ELR (cell line): Measurements from ENCODE around the gene ATXN1.
"Not testable (repeated sequence)": the region's sequence is repeated elsewhere in the genome, so short reads cannot be mapped to it uniquely, and the experiment has no call there.

ENCODE experiments used
- DNase-seq: peaks from one replicate; pipeline ENCODE4 v3.0.0-alpha.2; 2015; ENCODE audit warnings: low read depth

The ATXN1 gene

GRCh38 chr6:16412982-16413381 is 348.3 kb downstream of the ATXN1 start:
- DNase-seq: no peak

GRCh38 chr6:16412171-16412570 is 349.1 kb downstream of the ATXN1 start:
- no peak for DNase-seq

DNA sequence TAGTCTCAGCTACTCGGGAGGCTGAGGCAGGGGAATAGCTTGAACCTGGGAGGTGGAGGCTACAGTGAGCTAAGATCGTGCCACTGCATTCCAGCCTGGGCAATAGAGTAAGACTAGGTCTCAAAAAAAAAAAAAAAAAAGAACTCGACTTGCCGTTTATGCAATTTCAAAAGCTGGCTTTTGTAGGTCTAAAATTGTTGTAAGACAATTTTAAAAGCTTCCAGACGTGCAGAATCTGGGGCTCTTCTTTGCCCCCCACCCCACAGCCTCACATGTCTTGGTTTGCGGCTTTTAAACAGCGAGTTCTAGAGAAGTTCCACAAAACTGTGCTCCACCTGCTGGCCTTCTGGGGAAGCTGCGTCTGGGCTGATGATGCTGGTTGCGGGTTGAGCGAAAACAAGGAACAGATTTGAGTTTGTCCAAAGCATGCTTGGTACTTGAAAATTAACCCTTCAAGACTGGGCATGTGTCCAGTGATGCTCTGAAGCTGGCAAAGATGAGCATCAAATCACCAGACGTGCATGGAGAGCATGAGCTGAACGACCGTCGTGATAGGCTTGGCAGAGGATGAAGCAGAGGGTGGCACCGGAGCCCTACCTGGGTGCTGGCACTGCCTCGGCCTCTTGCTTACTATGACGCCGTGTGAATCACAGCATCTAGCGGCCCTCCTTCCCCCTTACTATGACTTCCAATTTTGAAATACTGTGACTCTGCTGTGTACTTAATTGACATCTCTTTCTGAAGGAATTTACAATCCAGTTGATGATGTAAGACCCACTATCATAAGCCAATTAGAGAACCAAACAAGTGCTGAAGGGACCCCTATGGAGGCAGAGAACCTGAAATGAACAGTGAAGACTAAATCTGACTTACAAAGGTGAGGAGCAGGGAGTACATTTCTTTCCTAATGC is 351.5 kb downstream of the ATXN1 start:
- peak; percentile 79 for DNase-seq

DNA sequence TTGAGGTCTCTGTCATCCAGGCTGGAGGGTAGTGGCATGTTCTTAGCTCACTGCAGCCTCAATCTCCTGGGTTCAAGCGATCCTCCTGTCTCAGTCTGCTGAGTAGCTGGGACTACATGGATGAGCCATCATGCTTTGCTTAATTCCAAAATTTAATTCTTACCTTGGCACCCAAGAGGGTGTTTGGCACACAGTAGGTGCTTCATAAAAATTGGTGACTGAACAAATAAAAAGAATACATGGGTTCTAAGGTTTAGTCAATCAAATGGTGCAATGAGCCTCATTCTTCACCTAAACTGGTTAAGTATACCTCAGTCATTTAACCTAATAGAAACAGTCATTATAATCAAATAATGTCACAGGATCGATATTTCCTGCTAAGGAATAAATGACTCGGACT is 352.5 kb downstream of the ATXN1 start:
- no peak for DNase-seq

- no peak for DNase-seq
Measured at GRCh38 chr6:16406966-16407365, 354.3 kb downstream of the ATXN1 start.

DNA sequence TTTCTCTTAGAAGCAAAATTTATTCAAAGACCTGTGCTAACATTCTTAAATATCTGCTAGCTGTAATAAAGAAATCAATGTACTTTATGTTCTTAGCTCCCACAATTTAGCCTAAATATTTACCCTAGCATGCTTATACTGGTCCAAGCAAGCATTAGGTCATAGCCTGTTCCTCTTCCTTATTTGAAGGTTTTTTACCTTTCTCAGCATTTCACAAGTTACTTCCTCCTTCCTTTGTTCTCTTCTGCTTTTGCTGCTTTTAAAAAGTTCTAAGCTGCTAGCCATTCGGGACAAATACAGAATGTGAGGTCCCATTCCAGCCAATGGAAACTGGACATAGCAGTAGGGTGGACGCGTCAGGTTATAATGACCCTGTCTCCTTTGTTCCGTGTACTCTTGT is 354.7 kb downstream of the ATXN1 start:
- not testable (repeated sequence) for DNase-seq

GRCh38 chr6:16405375-16405774 is 355.9 kb downstream of the ATXN1 start:
- DNase-seq: no peak

GRCh38 chr6:16404456-16404855 is 356.8 kb downstream of the ATXN1 start:
- DNase-seq: no peak

DNA sequence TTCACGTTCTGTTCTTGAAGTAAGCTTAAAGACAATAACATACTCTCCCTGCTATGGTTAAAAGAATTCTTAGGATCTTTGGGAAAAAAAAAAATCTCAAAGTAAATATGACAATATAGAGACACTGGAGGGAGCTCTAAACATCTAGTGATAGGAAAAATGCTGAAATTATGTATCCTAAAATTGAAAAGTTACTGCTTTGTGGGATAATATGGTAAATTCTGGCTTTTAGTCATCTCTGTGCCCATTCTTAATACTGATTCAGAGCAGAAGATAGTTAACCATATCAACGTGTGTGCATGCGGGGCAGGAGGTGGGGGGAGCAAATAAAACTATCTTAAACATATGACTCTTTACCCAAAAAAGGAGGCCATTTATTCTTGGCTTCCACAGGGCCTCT is 357.4 kb downstream of the ATXN1 start:
- peak; percentile 47 for DNase-seq

- DNase-seq: no peak
Measured at GRCh38 chr6:16402581-16402900, 358.7 kb downstream of the ATXN1 start.

DNA sequence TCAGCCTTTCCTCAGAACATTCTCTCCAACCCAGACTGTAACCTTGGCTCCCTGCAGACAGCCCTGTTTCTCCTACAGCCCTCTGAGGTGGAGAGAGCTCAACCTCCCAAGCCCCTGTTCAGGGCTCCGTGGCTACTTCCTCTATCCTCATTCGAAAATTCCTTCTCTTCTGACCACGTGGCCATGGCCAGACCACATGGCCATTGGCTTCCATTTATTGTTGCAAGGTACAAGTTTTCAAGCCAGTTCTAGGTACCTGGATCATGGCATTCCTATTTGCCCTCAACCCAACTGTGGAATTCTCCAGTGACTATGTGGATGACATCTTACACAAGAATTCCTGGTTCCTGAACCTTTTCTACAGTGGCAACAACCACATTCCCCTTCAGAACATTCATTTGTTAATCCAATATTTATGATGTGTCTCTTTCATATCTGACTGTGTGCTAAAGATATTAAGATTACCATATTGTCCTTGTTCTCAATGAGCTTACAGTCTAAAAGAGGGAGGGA is 361.0 kb downstream of the ATXN1 start:
- DNase-seq: no peak

- DNase-seq: no peak
Measured at GRCh38 chr6:16399695-16400094, 361.6 kb downstream of the ATXN1 start.

DNA sequence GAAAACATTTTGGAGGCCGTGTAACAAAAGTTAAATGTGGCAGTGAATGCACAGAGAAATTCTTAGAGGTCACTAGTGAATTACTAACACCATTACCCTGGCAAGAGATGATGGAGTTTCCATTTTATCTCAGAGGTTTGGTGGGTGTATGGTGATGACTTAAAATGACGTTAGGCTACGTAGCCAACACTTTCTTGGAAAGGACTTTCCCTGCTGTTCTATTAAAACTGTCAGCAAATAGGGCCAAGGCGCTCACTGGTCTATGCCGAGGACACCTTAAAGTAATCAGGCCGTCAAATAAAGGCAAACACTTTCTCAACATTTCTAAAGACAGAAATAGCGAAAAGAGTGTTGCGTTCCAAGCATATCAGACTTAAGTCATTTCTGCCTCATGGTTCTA is 362.1 kb downstream of the ATXN1 start:
- DNase-seq: no peak

GRCh38 chr6:16398587-16398986 is 362.7 kb downstream of the ATXN1 start:
- no peak for DNase-seq

DNA sequence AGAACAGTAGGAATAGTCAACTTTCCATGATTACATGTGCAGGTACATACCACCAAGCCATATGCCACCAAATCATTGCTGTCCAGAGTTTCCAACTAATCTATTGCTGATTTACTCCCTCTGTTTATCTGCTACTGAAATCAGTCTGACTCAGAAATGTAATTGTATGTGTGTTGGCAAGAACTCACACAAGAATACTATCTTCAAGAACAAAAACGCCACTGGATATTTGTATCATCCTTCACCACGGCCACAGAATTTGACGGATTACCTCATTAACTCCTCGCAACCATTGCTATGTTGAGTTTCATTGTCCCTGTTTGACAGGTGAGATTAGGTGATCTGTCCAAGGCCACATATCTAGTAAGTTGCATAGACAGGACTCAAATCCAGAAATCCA is 363.6 kb downstream of the ATXN1 start:
- DNase-seq: no peak

DNA sequence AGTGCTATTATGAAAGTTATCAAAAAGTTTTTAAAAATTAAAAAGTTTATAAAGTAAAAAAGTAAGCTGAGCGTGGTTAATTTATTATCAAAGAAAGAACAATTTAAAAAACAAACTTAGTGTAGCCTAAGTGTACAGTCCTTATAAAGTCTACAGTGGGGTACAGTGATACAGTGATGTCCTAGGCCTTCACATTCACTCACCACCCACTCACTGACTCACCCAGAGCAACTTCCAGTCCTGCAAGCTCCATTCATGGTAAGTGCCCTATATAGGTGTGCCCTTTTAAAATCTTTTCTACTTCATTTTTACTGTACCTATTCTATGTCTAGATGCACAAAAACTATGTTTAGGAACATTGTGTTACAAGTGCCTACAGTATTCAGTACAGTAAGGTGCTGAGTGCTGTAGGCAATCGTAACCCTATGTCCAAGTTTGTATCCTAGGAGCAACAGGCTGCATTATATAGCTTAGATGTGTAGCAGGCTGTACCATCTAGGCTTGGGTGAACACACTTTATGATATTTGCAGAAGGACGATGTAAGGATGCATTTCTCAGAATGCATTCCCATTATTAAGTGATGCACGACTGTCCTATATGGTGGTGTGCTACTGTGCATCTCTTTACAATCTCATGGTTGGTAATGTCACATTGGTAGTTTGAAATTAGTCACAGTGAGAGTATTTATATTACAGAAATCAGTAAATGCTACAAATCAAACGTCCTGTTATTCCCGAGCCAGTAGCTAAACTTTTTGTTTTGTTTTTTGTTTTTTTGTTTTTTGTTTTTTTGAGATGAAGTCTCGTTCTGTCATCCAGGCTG is 364.6 kb downstream of the ATXN1 start:
- DNase-seq: no peak

GRCh38 chr6:16394632-16395031 is 366.6 kb downstream of the ATXN1 start:
- DNase-seq: no peak

DNA sequence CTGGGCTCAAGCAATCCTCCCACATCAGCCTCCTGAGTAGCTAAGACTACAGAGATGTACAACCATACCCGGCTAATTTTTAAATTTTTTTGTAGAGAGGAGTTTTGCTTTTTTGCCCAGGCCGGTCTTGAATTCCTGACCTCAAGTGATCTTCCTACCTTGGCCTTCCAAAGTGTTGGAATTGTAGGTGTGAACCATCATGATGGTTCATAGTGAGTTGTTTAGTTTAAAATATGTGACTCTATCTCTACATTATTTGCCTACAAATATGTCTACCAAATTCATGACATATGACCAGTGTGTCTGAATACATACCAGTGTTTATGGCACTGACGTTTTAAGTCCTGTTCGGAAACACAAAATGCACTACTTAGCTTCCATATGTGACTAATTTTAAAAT is 367.9 kb downstream of the ATXN1 start:
- no peak for DNase-seq

DNA sequence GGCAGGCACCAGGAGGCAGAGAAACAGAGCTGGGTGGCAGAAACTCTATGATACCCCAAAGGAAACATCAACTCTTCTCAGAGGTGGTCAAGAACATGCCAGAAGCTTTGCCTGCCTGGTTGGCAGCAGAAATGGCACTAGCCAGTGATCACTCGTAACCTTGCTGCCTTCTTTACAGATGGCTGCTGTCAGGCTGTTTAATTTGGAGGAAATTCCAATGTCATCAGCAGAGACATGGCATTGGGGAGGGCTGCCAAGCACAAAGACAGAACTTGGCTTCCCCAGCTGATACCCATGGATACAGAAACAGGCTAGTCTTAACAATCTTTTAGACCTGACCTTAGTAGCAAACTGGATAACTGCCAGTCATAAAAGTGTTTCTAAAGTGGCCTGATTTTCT is 369.2 kb downstream of the ATXN1 start:
- no peak for DNase-seq

DNA sequence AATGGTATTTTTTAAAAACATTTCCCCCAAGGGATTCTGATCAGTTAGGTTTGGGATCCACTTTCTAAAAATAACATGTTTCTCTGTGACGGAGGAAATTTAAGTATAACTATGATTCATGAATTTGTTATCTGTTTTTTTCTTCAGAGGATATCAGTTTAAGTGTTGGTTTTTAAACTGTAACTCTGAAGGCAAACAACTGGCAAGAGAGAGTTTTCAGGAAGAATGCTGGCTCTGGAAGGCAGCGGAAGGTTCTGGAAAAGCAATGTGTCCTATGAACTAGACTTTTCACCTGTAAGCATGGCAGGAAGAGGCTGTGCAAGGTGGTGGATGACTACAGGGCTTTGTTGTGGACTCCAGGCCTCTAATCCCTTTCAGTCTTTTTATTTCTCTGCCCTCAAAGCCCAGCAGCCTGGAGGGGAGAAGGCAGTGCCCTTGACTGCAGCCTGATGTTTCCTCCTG is 369.8 kb downstream of the ATXN1 start:
- peak; percentile 9 for DNase-seq

- DNase-seq: not testable (repeated sequence)
Measured at GRCh38 chr6:16390909-16391450, 370.3 kb downstream of the ATXN1 start.

GRCh38 chr6:16389642-16390041 is 371.6 kb downstream of the ATXN1 start:
- DNase-seq: no peak

DNA sequence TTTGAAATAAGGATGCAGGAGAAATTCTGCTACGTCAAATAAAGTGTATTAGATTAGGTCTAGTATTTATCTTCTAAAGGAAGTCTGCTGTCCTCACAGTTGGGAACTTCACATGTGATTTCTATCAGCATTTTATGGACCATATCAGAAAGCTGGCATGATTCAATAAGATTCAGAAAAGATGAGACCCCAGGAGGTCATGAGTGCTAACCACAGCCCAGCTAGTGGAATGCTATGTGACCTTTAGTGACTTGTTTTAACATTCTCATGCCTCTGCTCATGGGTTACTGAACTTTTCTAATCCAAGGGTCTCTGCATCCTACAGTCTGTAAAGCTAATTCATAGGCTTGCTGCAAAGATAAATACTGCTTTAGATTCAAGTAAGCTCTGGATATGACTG is 372.8 kb downstream of the ATXN1 start:
- DNase-seq: peak; percentile 54
